Activated naive CD8-positive, alpha-beta T cell treated with anti-CD3 and anti-CD28 coated beads, Interleukin-2, amount 50 U/mL, for 24 hours (primary cell): ENCODE data around the gene SLC25A21.

Source experiments
- ATAC-seq: fragments of 150-1000 bp; cut with Tn5 transposase; one replicate; pipeline ENCODE4 v1.10.0; 2021
- DNase-seq: peaks from one replicate; pipeline ENCODE4 v3.0.0; 2021
- H3K27ac Mint-ChIP-seq: one replicate; pipeline ENCODE4 v1.8.0; 2021; ENCODE audit warnings: mild to moderate bottlenecking, mixed read lengths
- H3K27me3 Mint-ChIP-seq: one replicate; pipeline ENCODE4 v1.8.0; 2021; ENCODE audit warnings: mixed read lengths
- H3K36me3 Mint-ChIP-seq: one replicate; pipeline ENCODE4 v1.8.0; 2021; ENCODE audit warnings: low read depth, mixed read lengths
- H3K4me1 Mint-ChIP-seq: one replicate; pipeline ENCODE4 v1.8.0; 2021; ENCODE audit warnings: mixed read lengths
- H3K4me3 Mint-ChIP-seq: one replicate; pipeline ENCODE4 v1.8.0; 2021; ENCODE audit warnings: mild to moderate bottlenecking, moderate library complexity, mixed read lengths
- H3K9me3 Mint-ChIP-seq: one replicate; pipeline ENCODE4 v1.8.0; 2021; ENCODE audit warnings: mixed read lengths

Gene SLC25A21

DNA sequence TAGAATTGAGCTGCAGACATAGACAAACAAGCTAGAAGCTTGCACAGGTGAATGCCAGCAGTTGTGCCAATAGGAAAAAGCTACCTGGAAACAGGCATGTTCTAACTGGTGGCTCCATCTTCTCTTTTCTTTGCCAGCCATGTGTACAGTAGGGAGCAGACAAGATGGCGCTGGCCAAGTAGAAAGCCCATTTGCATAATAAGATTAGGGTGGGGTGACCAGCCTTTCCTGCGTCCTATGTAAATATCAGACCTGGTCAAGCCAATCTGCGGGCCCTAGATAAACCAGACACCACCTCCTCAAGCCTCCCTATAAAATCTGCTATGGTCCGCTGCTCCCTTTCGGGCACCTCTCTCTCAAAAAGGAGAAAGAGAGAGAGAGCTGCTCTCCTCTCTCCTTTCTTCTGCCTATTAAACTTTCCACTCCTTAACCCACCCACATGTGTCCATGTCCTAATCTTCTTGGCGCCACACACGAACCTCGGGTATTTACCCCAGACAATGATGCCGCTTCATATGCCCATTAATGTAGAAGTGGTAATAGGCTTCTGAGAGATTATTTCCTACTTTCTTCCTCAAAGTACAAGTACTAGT, 201.0 kb downstream of the SLC25A21 start:
- no peak for ATAC-seq

DNA sequence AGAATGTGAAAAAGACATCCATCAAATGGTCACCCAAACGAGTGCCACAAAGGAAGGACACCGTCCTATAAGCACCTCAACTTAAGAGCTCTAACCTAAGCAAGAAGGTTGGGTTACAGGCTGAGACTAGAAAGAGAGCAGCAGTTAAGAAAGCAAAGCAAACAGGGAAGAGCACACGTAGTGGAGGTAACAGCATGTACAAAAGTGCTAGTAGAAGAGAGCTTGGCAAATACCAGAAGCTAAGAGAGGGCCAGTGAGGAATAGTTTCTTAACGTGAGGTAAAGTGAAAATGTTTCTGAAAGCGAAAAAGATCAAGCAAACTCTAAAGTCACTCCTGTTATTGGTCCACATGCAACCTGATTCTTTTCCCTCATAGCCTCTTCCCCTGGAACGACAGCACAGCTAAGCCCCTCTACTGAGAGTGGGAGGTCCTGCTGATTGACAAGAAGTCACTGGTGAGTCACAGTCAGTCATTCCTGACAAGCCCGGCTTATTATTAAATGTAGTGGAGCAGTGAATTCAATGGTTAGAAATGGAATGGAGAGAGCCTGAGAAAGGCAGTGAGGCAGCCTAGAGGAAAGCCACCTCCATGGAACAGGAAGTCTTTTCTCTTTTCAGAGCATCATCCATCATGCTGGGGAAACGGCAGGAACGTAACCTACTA, 204.4 kb downstream of the SLC25A21 start:
- no peak for ATAC-seq
- no peak for DNase-seq
- Mint-ChIP-seq H3K4me3 (no peak overlapping the region), H3K27me3 (no peaks in the 10 kb centered on the region), H3K4me1 (no peaks in the 10 kb centered on the region), H3K36me3 (no peaks in the 10 kb centered on the region), H3K9me3 (no peaks in the 10 kb centered on the region), H3K27ac (no peak overlapping the region)

More for the DNA sequence above, 201.0 kb downstream of the SLC25A21 start:
- H3K36me3 Mint-ChIP-seq = no peaks in the 10 kb centered on the region
- no peaks in the 10 kb centered on the region for H3K27me3 Mint-ChIP-seq
- H3K9me3 Mint-ChIP-seq = peaks cover 4% of the 10 kb centered on the region
- no peak overlapping the region for H3K27ac Mint-ChIP-seq
- H3K4me1 Mint-ChIP-seq = no peaks in the 10 kb centered on the region
- DNase-seq = no peak
- H3K4me3 Mint-ChIP-seq = no peak overlapping the region

DNA sequence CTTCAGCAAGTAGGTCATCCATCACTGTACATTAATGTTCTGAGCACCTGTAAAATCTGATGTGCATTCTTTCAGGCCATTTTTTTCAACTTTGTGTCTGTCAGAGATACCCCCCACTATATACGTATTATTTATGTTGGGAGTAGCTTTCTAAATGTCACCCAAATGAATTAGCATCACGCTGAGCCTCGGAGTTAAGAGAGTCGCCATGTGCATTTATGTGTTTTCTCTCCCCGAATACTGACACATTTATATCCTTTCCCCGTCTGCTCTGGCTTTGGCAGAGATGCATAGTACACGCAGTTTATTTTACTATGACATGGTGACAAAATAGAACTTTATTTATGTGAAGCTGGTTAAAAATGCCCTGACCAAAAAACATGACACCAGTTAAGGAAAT, 216.4 kb downstream of the SLC25A21 start:
- no peaks in the 10 kb centered on the region for H3K27me3 Mint-ChIP-seq
- H3K9me3 Mint-ChIP-seq = no peaks in the 10 kb centered on the region
- no peak overlapping the region for H3K27ac Mint-ChIP-seq
- ATAC-seq = no peak
- DNase-seq = no peak
- no peak overlapping the region for H3K4me3 Mint-ChIP-seq
- no peaks in the 10 kb centered on the region for H3K4me1 Mint-ChIP-seq
- H3K36me3 Mint-ChIP-seq = no peaks in the 10 kb centered on the region

DNA sequence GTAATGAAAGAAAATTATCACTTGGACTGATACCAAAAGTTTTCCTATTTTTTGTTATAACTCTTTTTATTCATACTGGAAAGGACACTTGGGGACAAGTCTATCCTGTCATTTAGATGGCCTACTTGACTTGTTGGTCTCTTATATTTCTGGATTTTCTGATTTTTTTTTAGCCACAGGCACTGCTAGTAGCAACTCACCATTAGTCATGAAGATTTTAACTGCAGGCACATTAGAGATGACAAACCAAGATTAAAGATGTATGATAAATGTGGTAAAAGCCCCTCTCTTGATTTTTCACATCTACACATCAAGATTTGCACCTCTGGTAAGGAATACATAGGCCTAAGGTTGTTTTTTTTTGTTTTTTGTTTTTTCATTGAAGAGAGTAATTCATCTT, 217.0 kb downstream of the SLC25A21 start:
- Mint-ChIP-seq H3K27ac (no peak overlapping the region), H3K4me1 (no peaks in the 10 kb centered on the region), H3K9me3 (no peaks in the 10 kb centered on the region), H3K36me3 (no peaks in the 10 kb centered on the region), H3K4me3 (no peak overlapping the region), H3K27me3 (no peaks in the 10 kb centered on the region)
- DNase-seq (no peak), ATAC-seq (no peak)

DNA sequence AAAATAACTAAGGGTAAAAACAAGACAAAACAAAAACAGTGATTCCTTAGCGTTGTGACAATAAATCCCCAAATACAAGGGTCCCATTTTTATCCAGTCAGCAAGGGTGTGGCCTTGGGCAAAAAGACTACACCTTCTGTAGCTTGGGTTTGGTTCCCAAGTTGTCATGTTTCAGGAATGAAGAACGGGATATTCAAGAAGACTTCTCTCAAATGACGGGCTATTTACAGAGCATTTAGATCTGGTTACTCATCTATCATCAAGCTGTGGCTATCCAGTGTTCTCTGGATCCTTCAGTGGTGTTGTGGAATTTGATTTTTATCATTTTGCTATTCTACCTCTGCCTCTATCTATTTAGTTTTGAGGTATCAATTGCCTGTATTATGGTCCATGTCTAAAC, 219.7 kb downstream of the SLC25A21 start:
- DNase-seq (no peak), ATAC-seq (no peak)
- H3K4me3 Mint-ChIP-seq = no peak overlapping the region
- H3K4me1 Mint-ChIP-seq = no peaks in the 10 kb centered on the region
- H3K9me3 Mint-ChIP-seq = no peaks in the 10 kb centered on the region
- no peak overlapping the region for H3K27ac Mint-ChIP-seq
- no peaks in the 10 kb centered on the region for H3K36me3 Mint-ChIP-seq
- no peaks in the 10 kb centered on the region for H3K27me3 Mint-ChIP-seq

DNA sequence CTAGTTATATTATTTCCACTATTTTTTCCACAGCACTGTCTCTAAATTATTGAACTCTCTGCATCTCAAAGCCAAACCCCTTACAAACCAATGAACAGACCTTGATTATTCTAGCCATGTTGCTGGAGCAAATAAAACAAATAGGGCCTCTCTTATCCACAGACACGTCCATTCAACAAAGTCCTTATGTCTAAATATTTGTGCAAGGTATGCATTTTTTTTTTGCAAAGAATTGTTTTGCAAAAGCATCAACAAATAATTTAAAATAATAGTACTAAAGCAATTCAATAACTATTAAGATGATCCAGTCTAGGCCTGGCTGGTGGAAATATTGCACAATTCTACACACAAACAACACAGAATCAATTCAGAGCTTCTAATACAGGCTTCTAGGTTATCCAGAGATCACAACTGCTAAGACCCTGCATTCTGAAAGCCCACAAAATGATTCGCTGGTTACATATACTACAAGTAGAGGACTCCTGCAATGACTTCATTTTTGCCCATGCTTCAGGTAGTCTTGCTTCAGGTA, 221.0 kb downstream of the SLC25A21 start:
- H3K9me3 Mint-ChIP-seq = no peaks in the 10 kb centered on the region
- DNase-seq (no peak), ATAC-seq (no peak)
- no peaks in the 10 kb centered on the region for H3K36me3 Mint-ChIP-seq
- H3K27me3 Mint-ChIP-seq = no peaks in the 10 kb centered on the region
- H3K27ac Mint-ChIP-seq = no peak overlapping the region
- H3K4me3 Mint-ChIP-seq = no peak overlapping the region
- H3K4me1 Mint-ChIP-seq = no peaks in the 10 kb centered on the region

DNA sequence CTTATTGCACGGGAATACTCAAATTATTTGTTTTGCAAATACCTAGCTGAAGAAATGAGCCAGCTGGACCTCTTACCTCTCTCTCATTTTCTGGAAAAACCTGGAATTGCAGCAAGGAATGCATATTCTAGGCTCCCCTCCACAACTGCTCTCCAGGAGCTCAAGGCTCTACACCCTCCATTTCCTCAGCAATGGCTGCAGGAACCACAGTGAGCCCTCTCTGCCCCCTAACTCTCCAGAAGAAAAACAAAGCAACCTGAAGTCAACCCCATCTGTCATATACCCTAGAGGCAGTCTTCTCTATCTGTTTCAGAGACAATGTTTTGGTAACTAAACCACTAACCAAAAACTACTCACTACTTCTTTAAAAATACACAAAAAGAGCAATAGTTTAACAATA, 221.6 kb downstream of the SLC25A21 start:
- ATAC-seq (no peak), DNase-seq (no peak)
- Mint-ChIP-seq H3K27me3 (no peaks in the 10 kb centered on the region), H3K4me1 (no peaks in the 10 kb centered on the region), H3K4me3 (no peak overlapping the region), H3K27ac (no peak overlapping the region), H3K9me3 (no peaks in the 10 kb centered on the region), H3K36me3 (no peaks in the 10 kb centered on the region)

DNA sequence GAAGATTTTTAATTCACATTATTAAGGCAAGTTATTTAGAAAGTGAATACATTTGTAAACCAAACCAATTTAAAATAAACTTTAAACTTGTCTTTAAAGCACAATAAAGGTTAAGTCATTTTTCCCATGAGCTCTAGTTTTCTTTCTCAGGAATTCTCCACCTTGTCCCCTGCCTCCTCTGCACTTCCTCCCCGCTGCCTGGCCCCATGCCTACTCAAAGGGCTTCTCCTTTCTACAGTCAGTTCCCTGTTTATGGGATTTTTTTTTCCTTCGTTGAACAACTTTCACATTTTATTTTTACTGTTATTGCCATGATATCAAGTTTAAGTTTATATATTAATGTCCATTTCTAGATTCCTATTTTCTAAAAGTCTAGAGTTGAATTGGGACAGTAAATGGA, 223.0 kb downstream of the SLC25A21 start:
- DNase-seq (no peak), ATAC-seq (no peak)
- Mint-ChIP-seq H3K27me3 (no peaks in the 10 kb centered on the region), H3K36me3 (no peaks in the 10 kb centered on the region), H3K9me3 (no peaks in the 10 kb centered on the region), H3K4me3 (no peak overlapping the region), H3K27ac (no peak overlapping the region), H3K4me1 (no peaks in the 10 kb centered on the region)

DNA sequence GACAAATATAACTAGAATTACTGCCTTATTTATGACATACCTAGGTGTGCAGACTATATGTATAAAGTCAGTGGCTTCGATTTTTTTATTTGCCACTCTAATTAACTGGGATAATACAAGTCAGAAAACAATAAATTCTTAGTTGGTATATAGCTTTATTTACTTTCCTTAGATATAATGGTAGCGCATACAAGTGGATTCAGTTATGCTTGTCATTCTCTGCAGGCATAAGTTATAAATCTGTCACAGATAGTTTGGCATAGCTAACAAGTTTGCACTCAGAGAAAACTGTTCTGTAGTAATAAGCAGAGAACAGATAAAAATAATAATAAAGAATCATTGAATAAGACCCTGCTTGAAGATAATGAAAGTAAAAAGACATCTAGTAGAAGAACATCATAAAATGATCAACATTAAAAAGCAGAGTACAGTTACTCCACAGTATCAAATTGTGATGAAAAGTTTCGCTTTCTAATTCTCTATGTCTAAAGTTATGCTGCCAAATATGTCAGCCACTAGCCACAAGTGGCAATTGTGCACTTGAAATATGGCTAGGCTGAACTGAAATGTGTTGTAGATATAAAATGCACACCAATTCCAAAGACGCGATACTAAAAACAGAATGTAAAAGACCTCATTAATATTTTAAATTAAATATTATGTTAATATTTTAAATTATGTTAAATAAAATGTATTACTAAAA, 224.1 kb downstream of the SLC25A21 start:
- no peak for ATAC-seq
- no peaks in the 10 kb centered on the region for H3K9me3 Mint-ChIP-seq

DNA sequence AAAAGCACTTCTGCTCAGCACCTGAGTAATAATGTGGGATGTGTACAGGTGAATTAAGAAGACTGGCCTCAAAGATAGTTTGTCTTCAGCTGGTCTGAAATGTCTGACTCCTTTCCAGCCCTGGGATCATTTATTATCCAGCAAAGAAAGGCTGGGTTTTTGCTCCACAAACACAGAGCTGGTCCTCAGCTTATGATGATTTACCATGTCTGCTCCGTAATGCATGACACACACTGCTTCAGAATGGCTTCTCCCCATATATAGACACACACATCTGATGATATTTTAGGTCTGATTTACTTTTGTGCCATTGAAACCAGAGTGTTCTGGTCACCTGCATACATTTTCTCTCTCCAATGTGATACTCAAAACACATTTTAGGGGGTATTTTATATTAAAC, 225.0 kb downstream of the SLC25A21 start:
- Mint-ChIP-seq H3K27ac (no peak overlapping the region), H3K27me3 (peaks cover 3% of the 10 kb centered on the region), H3K4me1 (no peaks in the 10 kb centered on the region), H3K9me3 (no peaks in the 10 kb centered on the region), H3K36me3 (no peaks in the 10 kb centered on the region), H3K4me3 (no peak overlapping the region)
- DNase-seq (no peak), ATAC-seq (no peak)

More for the DNA sequence above, 224.1 kb downstream of the SLC25A21 start:
- H3K4me3 Mint-ChIP-seq = no peak overlapping the region
- H3K27ac Mint-ChIP-seq = no peak overlapping the region
- H3K36me3 Mint-ChIP-seq = no peaks in the 10 kb centered on the region
- no peak for DNase-seq
- no peaks in the 10 kb centered on the region for H3K4me1 Mint-ChIP-seq
- H3K27me3 Mint-ChIP-seq = peaks cover 1% of the 10 kb centered on the region

DNA sequence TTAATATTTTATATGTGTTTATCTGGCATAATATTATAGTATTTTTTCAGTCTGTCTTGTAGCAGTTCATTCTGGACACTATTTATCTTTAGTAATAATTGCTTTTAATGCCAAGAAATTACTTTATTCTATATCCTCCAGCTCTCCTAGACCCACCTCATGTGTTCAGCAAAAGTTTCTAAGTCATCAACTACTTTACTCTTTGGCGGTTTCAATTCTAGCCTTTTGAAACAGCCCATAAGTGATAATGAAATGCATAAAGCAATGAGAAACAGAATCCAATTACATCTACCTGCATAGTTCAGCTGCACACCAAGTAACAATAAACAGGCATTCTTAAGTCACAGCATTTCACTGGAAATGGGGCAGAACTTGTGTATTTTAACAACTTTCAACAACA, 225.5 kb downstream of the SLC25A21 start:
- Mint-ChIP-seq H3K36me3 (no peaks in the 10 kb centered on the region), H3K9me3 (no peaks in the 10 kb centered on the region)

DNA sequence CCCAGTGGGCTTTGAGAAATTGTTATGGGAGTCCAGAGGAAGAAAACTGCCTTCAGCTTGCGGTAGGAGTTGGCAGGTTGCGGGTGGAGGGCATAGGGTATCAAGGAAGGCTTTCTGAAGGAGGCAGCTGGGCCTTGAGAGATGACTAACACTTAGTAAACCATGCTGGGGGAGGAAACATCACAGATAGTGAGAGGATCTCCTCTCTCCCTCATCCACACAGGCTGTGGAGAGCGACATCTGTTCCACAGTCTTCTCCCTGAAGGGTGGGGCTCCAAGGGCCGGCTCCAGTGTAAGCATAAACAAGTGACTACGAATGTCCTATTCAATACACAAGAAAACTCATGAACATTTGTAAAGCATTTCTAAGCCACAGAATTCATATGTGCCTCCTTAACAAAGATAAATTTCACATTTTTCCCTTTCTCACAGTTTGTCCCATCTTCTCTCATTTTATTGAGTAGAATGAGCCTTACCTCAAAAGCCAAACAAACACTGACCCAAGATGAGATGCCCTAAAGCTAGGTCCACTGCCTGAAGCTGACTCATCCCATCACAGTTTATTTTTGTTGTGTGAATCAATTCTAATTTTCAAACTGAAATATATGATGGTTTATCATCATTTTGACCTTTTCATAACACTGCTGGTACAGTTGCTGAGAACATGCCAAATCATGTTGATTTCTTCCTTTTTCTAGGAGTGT, 227.9 kb downstream of the SLC25A21 start:
- H3K36me3 Mint-ChIP-seq = no peaks in the 10 kb centered on the region
- no peak overlapping the region for H3K4me3 Mint-ChIP-seq
- H3K27ac Mint-ChIP-seq = no peak overlapping the region
- peaks cover 3% of the 10 kb centered on the region for H3K27me3 Mint-ChIP-seq
- no peaks in the 10 kb centered on the region for H3K9me3 Mint-ChIP-seq
- ATAC-seq (no peak), DNase-seq (no peak)
- no peaks in the 10 kb centered on the region for H3K4me1 Mint-ChIP-seq

More for the DNA sequence above, 225.5 kb downstream of the SLC25A21 start:
- DNase-seq (no peak), ATAC-seq (no peak)
- Mint-ChIP-seq H3K27me3 (peaks cover 3% of the 10 kb centered on the region), H3K4me1 (no peaks in the 10 kb centered on the region), H3K27ac (no peak overlapping the region), H3K4me3 (no peak overlapping the region)

DNA sequence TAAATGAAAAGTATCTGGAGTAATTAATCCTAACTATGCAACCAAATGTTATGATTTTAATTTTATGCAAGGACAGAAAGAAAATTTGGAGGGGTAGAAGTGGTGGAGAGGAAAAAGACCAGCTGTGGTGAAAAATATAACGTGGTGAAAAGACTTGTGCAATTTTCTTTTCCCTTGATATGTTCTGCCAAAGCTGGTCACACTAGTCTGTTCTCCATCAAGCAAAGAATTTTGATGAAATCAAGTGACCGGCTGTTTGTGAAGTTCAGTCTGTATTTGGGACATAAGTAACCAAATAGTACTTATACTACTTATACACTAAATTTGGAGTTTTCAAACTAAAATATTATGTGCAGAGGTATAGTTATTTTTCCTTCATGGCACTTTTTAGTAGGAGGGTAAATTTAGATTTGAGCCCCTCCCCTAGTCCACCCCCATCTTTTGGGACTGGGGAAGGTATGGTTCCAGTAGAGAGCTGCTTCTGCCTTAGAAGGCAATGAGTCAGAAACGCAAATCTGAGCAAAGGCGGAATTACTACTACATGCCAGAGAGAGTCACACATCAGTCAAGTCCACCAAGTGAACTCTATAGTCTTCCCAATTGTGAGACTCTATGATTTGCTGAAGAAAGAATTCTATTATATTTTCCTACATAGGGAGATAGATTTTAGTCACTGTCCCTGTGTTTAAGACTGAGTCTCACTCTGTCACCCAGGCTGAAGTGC, 229.7 kb downstream of the SLC25A21 start:
- Mint-ChIP-seq H3K27me3 (peaks cover 3% of the 10 kb centered on the region), H3K36me3 (no peaks in the 10 kb centered on the region), H3K9me3 (no peaks in the 10 kb centered on the region), H3K27ac (no peak overlapping the region), H3K4me3 (no peak overlapping the region), H3K4me1 (no peaks in the 10 kb centered on the region)
- ATAC-seq (no peak), DNase-seq (no peak)

DNA sequence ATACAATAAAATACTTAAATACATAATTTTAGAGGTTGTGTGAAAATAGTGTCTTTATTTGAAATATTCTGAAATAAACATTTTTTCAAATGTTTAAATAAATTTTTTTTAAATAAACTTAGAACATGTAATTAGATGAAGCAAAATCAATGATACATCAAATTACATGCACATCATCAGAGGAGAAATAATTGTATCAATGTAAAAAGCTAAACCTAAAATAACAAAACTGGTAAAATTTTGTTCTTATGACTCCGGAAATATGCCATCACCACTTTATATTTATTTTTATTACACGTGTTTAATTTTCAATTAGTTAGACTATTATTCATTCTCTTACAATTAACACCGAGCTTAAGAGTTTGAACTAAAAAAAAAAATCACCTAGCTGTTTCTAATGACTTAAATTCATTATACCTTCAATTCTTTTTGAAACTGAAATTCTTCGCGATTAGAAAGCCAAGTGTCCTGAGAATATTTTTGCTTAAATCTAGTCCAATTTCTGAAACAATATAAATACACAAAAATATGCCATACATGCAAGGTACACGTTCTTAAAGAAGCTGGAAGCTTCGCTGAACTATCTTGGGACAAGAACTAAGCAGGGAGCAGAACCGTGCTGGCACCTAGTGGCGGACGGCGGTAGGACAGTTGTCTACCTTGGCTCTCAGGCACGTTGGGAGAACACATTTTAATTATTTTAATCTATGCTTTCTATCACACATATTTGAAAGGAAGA, 230.5 kb downstream of the SLC25A21 start:
- Mint-ChIP-seq H3K27me3 (peaks cover 3% of the 10 kb centered on the region), H3K4me3 (no peak overlapping the region), H3K27ac (no peak overlapping the region), H3K36me3 (no peaks in the 10 kb centered on the region), H3K4me1 (no peaks in the 10 kb centered on the region), H3K9me3 (no peaks in the 10 kb centered on the region)
- ATAC-seq (no peak), DNase-seq (peak; percentile 70)
